ENCODE results near the gene HECW1.

The HECW1 gene

DNA sequence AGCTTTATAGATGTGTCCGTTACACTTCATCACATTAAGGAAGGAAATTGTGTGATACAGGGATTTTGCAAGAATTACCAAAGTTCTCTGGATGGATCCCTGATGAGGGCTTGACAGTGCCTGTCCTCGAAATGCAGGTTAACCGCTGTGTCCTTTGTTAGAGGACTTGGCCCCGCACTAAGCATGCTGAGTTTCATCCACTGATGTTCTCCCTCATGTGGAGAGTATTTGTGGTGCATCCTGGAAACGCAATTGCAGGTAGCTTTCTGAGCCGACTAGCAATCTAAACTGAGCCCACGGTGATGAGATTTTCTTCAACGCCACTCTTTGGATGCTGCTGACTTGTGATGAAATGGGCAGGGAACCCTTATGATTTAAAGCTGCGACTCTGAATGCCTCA is 398.6 kb downstream of the HECW1 start:
- H3K27me3 ChIP-seq (replicated peaks in 2 of 5; ENCODE audit: control insufficient read depth in 4 of 5, insufficient read depth in 5 of 5, low read length in 4 of 5), result peaks cover 0 to 8% (median 0%) of the 10 kb centered on the region in 5 experiments
- no peaks in the 10 kb centered on the region for H3K4me1 ChIP-seq (ENCODE audit: control extremely low read depth in 1 of 4, control insufficient read depth in 4 of 4, insufficient read depth in 4 of 4, low read length in 3 of 4)
- ChIA-PET CTCF (interaction anchor here (0.6 to 1.6 kb wide), 2 partner anchors 9 to 250 kb away, joined by 3 read pairs; no protein-coding TSS in a partner anchor), POLR2A (no interaction called here)
- WGBS (ENCODE audit: insufficient coverage), result 91% methylated on average over 9 of the region's 9 CpGs
- H3K27ac ChIP-seq (ENCODE audit: insufficient read depth in 1 of 2, low read depth in 1 of 2, low read length in 2 of 2, poor library complexity in 1 of 2, severe bottlenecking in 2 of 2), result no peak overlapping the region
- no peak overlapping the region for H3K4me3 ChIP-seq (ENCODE audit: control insufficient read depth in 1 of 7, extremely low read depth in 1 of 7, insufficient read depth in 4 of 7, low read depth in 2 of 7, low read length in 6 of 7)
- H3K36me3 ChIP-seq (ENCODE audit: control insufficient read depth in 4 of 4, insufficient read depth in 4 of 4, low read length in 3 of 4), result no peaks in the 10 kb centered on the region
- no peak for DNase-seq
- no peaks in the 10 kb centered on the region for H3K9me3 ChIP-seq (ENCODE audit: control extremely low read depth in 1 of 5, control insufficient read depth in 4 of 5, insufficient read depth in 2 of 5, low read depth in 1 of 5, low read length in 4 of 5)

DNA sequence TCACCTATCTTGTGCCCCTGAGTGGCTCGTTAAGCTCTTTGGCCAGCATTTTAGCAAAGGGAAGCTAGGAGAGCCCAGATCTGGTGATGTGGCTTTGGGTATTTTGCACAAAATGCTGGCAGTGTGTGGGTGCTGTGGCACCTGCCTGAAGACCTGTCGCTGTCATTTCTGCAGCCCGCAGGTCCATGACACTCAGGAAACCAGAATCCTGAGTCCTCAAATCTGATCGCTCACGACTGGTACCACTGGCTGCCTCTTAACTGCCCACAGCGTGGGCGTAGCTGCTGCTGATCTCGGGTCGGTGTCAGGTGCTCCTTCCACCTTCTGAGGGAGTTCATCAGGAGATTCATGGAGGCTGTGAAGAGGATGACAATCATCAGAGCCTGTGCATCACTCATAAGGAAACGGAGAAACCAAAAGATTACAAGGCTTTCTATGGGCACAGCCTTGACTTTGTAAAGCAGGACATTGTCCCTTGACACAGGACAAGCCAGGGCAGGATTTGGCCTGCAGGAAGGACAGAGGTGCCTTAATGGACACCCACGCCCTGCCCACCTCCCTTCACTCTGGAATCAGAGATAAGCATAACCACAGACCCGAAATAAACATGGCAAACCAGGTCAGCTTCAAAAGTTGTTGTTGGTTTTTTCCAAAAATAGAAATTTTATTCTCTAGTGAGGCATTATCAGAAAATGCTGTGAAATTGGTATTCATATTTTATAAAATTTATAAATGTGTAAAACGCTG is 399.5 kb downstream of the HECW1 start:
- 92% methylated on average over 10 of the region's 13 CpGs for WGBS (ENCODE audit: insufficient coverage)

DNA sequence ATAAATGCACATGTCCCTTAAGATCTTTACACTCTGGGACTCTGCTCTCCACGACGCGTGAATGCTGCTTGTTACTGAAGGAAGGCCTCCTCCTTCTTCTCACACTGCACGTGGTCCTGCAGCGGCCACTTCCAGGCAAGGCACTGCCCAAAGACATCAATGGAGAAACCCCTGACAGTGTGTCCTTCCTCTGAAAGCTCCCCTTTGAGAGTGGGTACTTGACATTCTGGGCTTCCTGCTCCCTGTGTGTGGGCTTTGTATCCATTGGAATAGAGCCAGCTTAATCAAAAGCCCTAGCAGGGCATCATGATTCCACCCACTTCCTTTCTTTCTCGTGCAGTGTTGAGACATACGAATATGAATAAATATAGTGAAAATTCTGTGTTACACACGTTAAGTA is 400.8 kb downstream of the HECW1 start:
- Histone ChIP-seq H3K27me3 (replicated peaks in 2 of 5; ENCODE audit: control insufficient read depth in 4 of 5, insufficient read depth in 5 of 5, low read length in 4 of 5) (peaks cover 0 to 6% (median 1%) of the 10 kb centered on the region in 5 experiments), H3K9me3 (ENCODE audit: control extremely low read depth in 1 of 5, control insufficient read depth in 4 of 5, insufficient read depth in 2 of 5, low read depth in 1 of 5, low read length in 4 of 5) (no peaks in the 10 kb centered on the region), H3K36me3 (ENCODE audit: control insufficient read depth in 4 of 4, insufficient read depth in 4 of 4, low read length in 3 of 4) (no peaks in the 10 kb centered on the region), H3K27ac (ENCODE audit: insufficient read depth in 1 of 2, low read depth in 1 of 2, low read length in 2 of 2, poor library complexity in 1 of 2, severe bottlenecking in 2 of 2) (no peak overlapping the region), H3K4me3 (ENCODE audit: control insufficient read depth in 1 of 7, extremely low read depth in 1 of 7, insufficient read depth in 4 of 7, low read depth in 2 of 7, low read length in 6 of 7) (no peak overlapping the region), H3K4me1 (ENCODE audit: control extremely low read depth in 1 of 4, control insufficient read depth in 4 of 4, insufficient read depth in 4 of 4, low read length in 3 of 4) (no peaks in the 10 kb centered on the region)
- ChIA-PET POLR2A (no interaction called here), CTCF (no interaction called here)
- DNase-seq, result peak in 2 of 3 donors; percentile 16 to 28
- WGBS (ENCODE audit: insufficient coverage), result 76% methylated on average over 5 of the region's 8 CpGs

More for the DNA sequence above, 399.5 kb downstream of the HECW1 start:
- Histone ChIP-seq H3K36me3 (ENCODE audit: control insufficient read depth in 4 of 4, insufficient read depth in 4 of 4, low read length in 3 of 4) (no peaks in the 10 kb centered on the region), H3K9me3 (ENCODE audit: control extremely low read depth in 1 of 5, control insufficient read depth in 4 of 5, insufficient read depth in 2 of 5, low read depth in 1 of 5, low read length in 4 of 5) (no peaks in the 10 kb centered on the region), H3K4me3 (ENCODE audit: control insufficient read depth in 1 of 7, extremely low read depth in 1 of 7, insufficient read depth in 4 of 7, low read depth in 2 of 7, low read length in 6 of 7) (no peak overlapping the region), H3K4me1 (ENCODE audit: control extremely low read depth in 1 of 4, control insufficient read depth in 4 of 4, insufficient read depth in 4 of 4, low read length in 3 of 4) (no peaks in the 10 kb centered on the region), H3K27ac (ENCODE audit: insufficient read depth in 1 of 2, low read depth in 1 of 2, low read length in 2 of 2, poor library complexity in 1 of 2, severe bottlenecking in 2 of 2) (no peak overlapping the region), H3K27me3 (replicated peaks in 2 of 5; ENCODE audit: control insufficient read depth in 4 of 5, insufficient read depth in 5 of 5, low read length in 4 of 5) (peaks cover 0 to 8% (median 1%) of the 10 kb centered on the region in 5 experiments)
- ChIA-PET POLR2A (no interaction called here), CTCF (interaction anchor here (0.6 to 1.6 kb wide), 2 partner anchors 9 to 251 kb away, joined by 3 read pairs; no protein-coding TSS in a partner anchor)
- DNase-seq, result no peak

DNA sequence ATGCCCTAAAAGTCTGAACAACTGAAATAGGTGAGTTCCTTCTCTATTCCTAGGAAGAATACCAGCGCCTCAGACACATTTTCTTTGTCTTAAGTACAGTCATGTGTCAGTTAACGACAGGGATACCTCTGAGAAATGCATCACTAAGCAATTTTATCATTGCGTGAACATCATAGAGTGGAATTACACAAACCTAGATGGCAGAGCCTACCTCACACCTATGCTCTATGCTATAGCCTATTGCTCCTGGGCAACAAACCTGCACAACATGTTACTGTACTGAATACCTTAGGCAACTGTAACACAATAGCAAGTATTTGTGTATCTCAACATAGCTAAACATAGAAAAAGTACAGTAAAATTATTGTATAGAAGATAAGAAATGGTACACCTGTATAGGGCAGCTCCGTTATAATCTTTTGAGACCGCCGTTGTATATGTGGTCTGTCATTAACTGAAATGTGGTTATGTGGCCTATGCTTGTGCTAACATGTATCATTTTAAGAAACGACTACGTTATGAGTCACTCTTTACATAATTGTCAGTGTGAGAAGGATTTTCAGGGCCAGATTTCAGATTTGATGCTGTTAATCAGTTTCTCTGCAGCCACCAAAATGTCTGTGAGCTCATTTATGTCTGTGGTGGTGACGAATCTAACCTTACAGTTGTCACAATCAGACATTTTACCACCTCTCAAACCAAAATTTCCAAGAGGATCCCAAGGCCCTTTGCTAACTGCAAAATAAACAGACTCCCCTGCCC is 404.3 kb downstream of the HECW1 start:
- Histone ChIP-seq H3K9me3 (ENCODE audit: control extremely low read depth in 1 of 5, control insufficient read depth in 4 of 5, insufficient read depth in 2 of 5, low read depth in 1 of 5, low read length in 4 of 5) (no peaks in the 10 kb centered on the region), H3K4me3 (ENCODE audit: control insufficient read depth in 1 of 7, extremely low read depth in 1 of 7, insufficient read depth in 4 of 7, low read depth in 2 of 7, low read length in 6 of 7) (no peak overlapping the region), H3K27me3 (replicated peaks in 2 of 5; ENCODE audit: control insufficient read depth in 4 of 5, insufficient read depth in 5 of 5, low read length in 4 of 5) (peaks cover 0 to 3% (median 0%) of the 10 kb centered on the region in 5 experiments), H3K36me3 (ENCODE audit: control insufficient read depth in 4 of 4, insufficient read depth in 4 of 4, low read length in 3 of 4) (no peaks in the 10 kb centered on the region), H3K4me1 (ENCODE audit: control extremely low read depth in 1 of 4, control insufficient read depth in 4 of 4, insufficient read depth in 4 of 4, low read length in 3 of 4) (no peaks in the 10 kb centered on the region), H3K27ac (ENCODE audit: insufficient read depth in 1 of 2, low read depth in 1 of 2, low read length in 2 of 2, poor library complexity in 1 of 2, severe bottlenecking in 2 of 2) (no peak overlapping the region)
- WGBS (ENCODE audit: insufficient coverage), result 97% methylated on average over 7 of the region's 9 CpGs
- POLR2A ChIA-PET, result no interaction called here
- no peak for DNase-seq
- CTCF ChIA-PET, result no interaction called here

GRCh38 chr7:43517464-43517863 is 405.0 kb downstream of the HECW1 start:
- Histone ChIP-seq H3K9me3 (ENCODE audit: control extremely low read depth in 1 of 5, control insufficient read depth in 4 of 5, insufficient read depth in 2 of 5, low read depth in 1 of 5, low read length in 4 of 5) (no peaks in the 10 kb centered on the region), H3K4me3 (ENCODE audit: control insufficient read depth in 1 of 7, extremely low read depth in 1 of 7, insufficient read depth in 4 of 7, low read depth in 2 of 7, low read length in 6 of 7) (no peak overlapping the region), H3K27ac (ENCODE audit: insufficient read depth in 1 of 2, low read depth in 1 of 2, low read length in 2 of 2, poor library complexity in 1 of 2, severe bottlenecking in 2 of 2) (no peak overlapping the region), H3K27me3 (replicated peaks in 2 of 5; ENCODE audit: control insufficient read depth in 4 of 5, insufficient read depth in 5 of 5, low read length in 4 of 5) (peaks cover 0 to 1% (median 0%) of the 10 kb centered on the region in 5 experiments), H3K4me1 (ENCODE audit: control extremely low read depth in 1 of 4, control insufficient read depth in 4 of 4, insufficient read depth in 4 of 4, low read length in 3 of 4) (no peaks in the 10 kb centered on the region), H3K36me3 (ENCODE audit: control insufficient read depth in 4 of 4, insufficient read depth in 4 of 4, low read length in 3 of 4) (no peaks in the 10 kb centered on the region)
- DNase-seq, result no peak
- no CpG with 5 or more reads among the region's 2 CpGs for WGBS (ENCODE audit: insufficient coverage)
- ChIA-PET POLR2A (no interaction called here), CTCF (no interaction called here)

- CTCF ChIA-PET, result interaction anchor here (0.8 kb wide), 1 partner anchor 9 kb away, joined by 3 read pairs; no protein-coding TSS in a partner anchor
- POLR2A ChIA-PET, result interaction anchor here (0.6 kb wide), 1 partner anchor 88 kb away, joined by 4 read pairs; no protein-coding TSS in a partner anchor
- 98% methylated on average over 8 of the region's 8 CpGs for WGBS (ENCODE audit: insufficient coverage)
- Histone ChIP-seq H3K9me3 (ENCODE audit: control extremely low read depth in 1 of 5, control insufficient read depth in 4 of 5, insufficient read depth in 2 of 5, low read depth in 1 of 5, low read length in 4 of 5) (no peaks in the 10 kb centered on the region), H3K4me1 (ENCODE audit: control extremely low read depth in 1 of 4, control insufficient read depth in 4 of 4, insufficient read depth in 4 of 4, low read length in 3 of 4) (no peaks in the 10 kb centered on the region), H3K4me3 (ENCODE audit: control insufficient read depth in 1 of 7, extremely low read depth in 1 of 7, insufficient read depth in 4 of 7, low read depth in 2 of 7, low read length in 6 of 7) (no peak overlapping the region), H3K36me3 (ENCODE audit: control insufficient read depth in 4 of 4, insufficient read depth in 4 of 4, low read length in 3 of 4) (no peaks in the 10 kb centered on the region), H3K27ac (ENCODE audit: insufficient read depth in 1 of 2, low read depth in 1 of 2, low read length in 2 of 2, poor library complexity in 1 of 2, severe bottlenecking in 2 of 2) (no peak overlapping the region), H3K27me3 (replicated peaks in 2 of 5; ENCODE audit: control insufficient read depth in 4 of 5, insufficient read depth in 5 of 5, low read length in 4 of 5) (peaks cover 0 to 1% (median 0%) of the 10 kb centered on the region in 5 experiments)
- no peak for DNase-seq
These were observed 407.8 kb downstream of the HECW1 start for GRCh38 chr7:43520201-43520600.

Data from common myeloid progenitor, CD34-positive (primary cell).